OCI-LY7 (cell line): ENCODE results near the gene TSPAN13. TPM values are rescaled to one million over a fixed set of nuclear protein-coding genes. Genes with fewer than 3 reads are reported as not detected.

ENCODE experiments used
- BruUV-seq: library from RNA; stranded (reverse); fragments of 400-500 nt; replicated peaks from 2 replicates; lab custom pipeline; 2021; lab: Mats Ljungman, UMichigan
- CTCF ChIA-PET: fragments of 300-600 bp; sonication (Branson Sonifier 250); formaldehyde crosslinking; loops from one replicate; lab custom pipeline; 2022; ENCODE audit warnings: antibody characterized with exemption; ENCODE audit not compliant: unreplicated experiment; lab: Charles Lee
- POLR2A ChIA-PET: fragments of 300-600 bp; sonication (Branson Sonifier 250); formaldehyde crosslinking; loops from one replicate; lab custom pipeline; 2022; ENCODE audit warnings: antibody characterized with exemption; lab: Charles Lee
- DNase-seq: peaks from one replicate; pipeline ENCODE4 v3.0.0-alpha.2; 2015; ENCODE audit warnings: low spot score
- H2AFZ ChIP-seq: fragments of 200-600 bp; sonication (generic), shearing (Covaris generic); 2 replicates; pipeline ENCODE4 v1.6.1; 2014; ENCODE audit warnings: mild to moderate bottlenecking, antibody characterized with exemption, low read length, moderate library complexity
- H3K27ac ChIP-seq: fragments of 200-600 bp; sonication (generic); 2 replicates; pipeline ENCODE4 v1.5.1; 2014; ENCODE audit warnings: mixed run types, low read depth, mild to moderate bottlenecking, moderate library complexity, low read length, inconsistent platforms; ENCODE audit not compliant: poor library complexity, severe bottlenecking
- H3K36me3 ChIP-seq: fragments of 200-600 bp; sonication (generic); 2 replicates; pipeline ENCODE4 v1.6.1; 2014; ENCODE audit warnings: mild to moderate bottlenecking, antibody characterized with exemption, low read length, moderate library complexity, mixed read lengths; ENCODE audit not compliant: insufficient read depth
- H3K4me1 ChIP-seq: fragments of 200-600 bp; sonication (generic); 2 replicates; pipeline ENCODE4 v1.5.1; 2014; ENCODE audit warnings: mild to moderate bottlenecking, low read length; ENCODE audit not compliant: insufficient read depth, poor library complexity, severe bottlenecking
- H3K4me2 ChIP-seq: fragments of 200-600 bp; sonication (generic); 2 replicates; pipeline ENCODE4 v1.6.1; 2014; ENCODE audit warnings: mild to moderate bottlenecking, low read length
- H3K4me3 ChIP-seq: fragments of 200-600 bp; sonication (generic); 2 replicates; pipeline ENCODE4 v1.5.1; 2014; ENCODE audit warnings: mild to moderate bottlenecking, low read depth, low read length; ENCODE audit not compliant: poor library complexity, severe bottlenecking
- H3K79me2 ChIP-seq: fragments of 200-600 bp; sonication (generic); 2 replicates; pipeline ENCODE4 v1.6.1; 2016; ENCODE audit warnings: low read depth, mild to moderate bottlenecking, low read length, moderate library complexity, mixed read lengths; ENCODE audit not compliant: insufficient read depth
- H3K9me2 ChIP-seq: fragments of 200-600 bp; sonication (generic); 2 replicates; pipeline ENCODE4 v1.6.1; 2016; ENCODE audit warnings: mild to moderate bottlenecking, low read length, mixed read lengths; ENCODE audit not compliant: insufficient read depth
- H3K9me3 ChIP-seq: fragments of 200-600 bp; sonication (generic); 2 replicates; pipeline ENCODE4 v1.6.1; 2014; ENCODE audit warnings: mild to moderate bottlenecking, mixed run types, low read length, mixed read lengths
- H4K20me1 ChIP-seq: fragments of 200-600 bp; sonication (generic); 2 replicates; pipeline ENCODE4 v1.6.1; 2014; ENCODE audit warnings: mild to moderate bottlenecking, antibody characterized with exemption, low read length, moderate library complexity, mixed read lengths; ENCODE audit not compliant: insufficient read depth
- CTCF ChIP-seq: fragments of 200-600 bp; sonication (generic); conservative IDR thresholded peaks from 2 replicates; pipeline ENCODE4 v1.5.1; 2014; ENCODE audit warnings: mild to moderate bottlenecking, antibody characterized with exemption, low read length, moderate library complexity, mixed read lengths
- EZH2phosphoT487 ChIP-seq: fragments of 200-600 bp; sonication (generic); IDR thresholded peaks from 2 replicates; pipeline ENCODE4 v1.6.1; 2018; ENCODE audit warnings: low read depth, borderline replicate concordance, mild to moderate bottlenecking, mixed run types, antibody characterized with exemption, low read length, moderate library complexity, mixed read lengths
- intact Hi-C: fragments of 100-400 bp; cut with micrococcal nuclease; formaldehyde crosslinking; loops from one replicate; pipeline ENCODE4 v1.10.0; 2022; ENCODE audit not compliant: unreplicated experiment
- total RNA-seq, 2 experiments: library from RNA; depleted of rRNA in 1 of 2; stranded (reverse); fragments of >200 nt in 1 of 2; shearing (Covaris generic) in 1 of 2; gene quantifications; 2 replicates each; pipeline ENCODE4 v1.2.3, GENCODE V29; 2014 to 2022

The TSPAN13 gene
- total RNA-seq, 2 experiments from 2014 or later = 5.0 to 12.2 TPM

- Histone ChIP-seq H3K9me2 (no peaks in the 10 kb centered on the region), H3K36me3 (no peaks in the 10 kb centered on the region), H3K4me3 (no peak overlapping the region), H2AFZ (no peak overlapping the region), H3K27ac (no peak overlapping the region), H3K4me2 (no peak overlapping the region), H3K9me3 (no peaks in the 10 kb centered on the region), H3K4me1 (no peaks in the 10 kb centered on the region), H4K20me1 (no peaks in the 10 kb centered on the region), H3K79me2 (no peaks in the 10 kb centered on the region)
- TF ChIP-seq EZH2phosphoT487 = no peak
- BruUV-seq = no TSS peak
- intact Hi-C loops = no loop called here
- ChIA-PET POLR2A (interaction anchor here (0.5 kb wide), 1 partner anchor 67 kb away, joined by 3 read pairs; no protein-coding TSS in a partner anchor), CTCF (no interaction called here)
- no peak for DNase-seq
These were observed 59.1 kb downstream of the TSPAN13 start for GRCh38 chr7:16812542-16813231.

GRCh38 chr7:16813232-16813616 lies 59.7 kb downstream of the TSPAN13 start:
- no peaks in the 10 kb centered on the region for H3K79me2 ChIP-seq
- H3K9me3 ChIP-seq = no peaks in the 10 kb centered on the region
- H4K20me1 ChIP-seq = no peaks in the 10 kb centered on the region
- no peak for TF ChIP-seq EZH2phosphoT487
- no peak for TF ChIP-seq CTCF
- H2AFZ ChIP-seq = no peak overlapping the region
- DNase-seq = no peak
- no peaks in the 10 kb centered on the region for H3K9me2 ChIP-seq
- H3K4me2 ChIP-seq = no peak overlapping the region
- no peaks in the 10 kb centered on the region for H3K36me3 ChIP-seq
- intact Hi-C loops = no loop called here
- ChIA-PET POLR2A (interaction anchor here (0.5 to 0.7 kb wide), 3 partner anchors 67 to 206 kb away, joined by 3 to 4 read pairs (median 4); no protein-coding TSS in a partner anchor), CTCF (no interaction called here)
- H3K4me1 ChIP-seq = no peaks in the 10 kb centered on the region
- no TSS peak for BruUV-seq
- H3K4me3 ChIP-seq = no peak overlapping the region
- no peak overlapping the region for H3K27ac ChIP-seq

- no peak overlapping the region for H3K27ac ChIP-seq
- POLR2A ChIA-PET = no interaction called here
- H3K36me3 ChIP-seq = no peaks in the 10 kb centered on the region
- H3K79me2 ChIP-seq = no peaks in the 10 kb centered on the region
- H3K4me2 ChIP-seq = no peak overlapping the region
- DNase-seq = no peak
- TF ChIP-seq CTCF (no peak), EZH2phosphoT487 (no peak)
- H3K4me1 ChIP-seq = no peaks in the 10 kb centered on the region
- CTCF ChIA-PET = no interaction called here
- no TSS peak for BruUV-seq
- no peak overlapping the region for H3K4me3 ChIP-seq
- no peaks in the 10 kb centered on the region for H3K9me3 ChIP-seq
- H3K9me2 ChIP-seq = no peaks in the 10 kb centered on the region
- no peak overlapping the region for H2AFZ ChIP-seq
- intact Hi-C loops = no loop called here
- H4K20me1 ChIP-seq = no peaks in the 10 kb centered on the region
These were observed 61.4 kb downstream of the TSPAN13 start for GRCh38 chr7:16815001-16815400.
